Activated naive CD8-positive, alpha-beta T cell treated with anti-CD3 and anti-CD28 coated beads, Interleukin-2, amount 10 ng/mL, durations not matched to agents 7 days and 5 days (primary cell): ENCODE data around the gene ERCC6L. TPM values are rescaled to one million over a fixed set of nuclear protein-coding genes. Genes with fewer than 3 reads are reported as not detected.
A peak's percentile ranks its signal among the peaks of the same experiment; 100 is the strongest.

Experiments
- ATAC-seq: fragments of 150-1000 bp; cut with Tn5 transposase; one replicate; pipeline ENCODE4 v1.10.0; 2021; ENCODE audit warnings: low read depth, moderate library complexity
- POLR2A ChIA-PET: fragments of 350-600 bp; sonication (Branson Sonifier 250); formaldehyde crosslinking; loops from one replicate; lab custom pipeline; 2021; ENCODE audit warnings: antibody characterized with exemption; lab: Charles Lee
- DNase-seq: peaks from one replicate; pipeline ENCODE4 v3.0.0; 2021
- H3K27ac Mint-ChIP-seq: one replicate; pipeline ENCODE4 v1.8.0; 2022; ENCODE audit warnings: mild to moderate bottlenecking, mixed read lengths
- H3K27me3 Mint-ChIP-seq: one replicate; pipeline ENCODE4 v1.8.0; 2022; ENCODE audit warnings: mild to moderate bottlenecking, moderate library complexity, mixed read lengths
- H3K36me3 Mint-ChIP-seq: one replicate; pipeline ENCODE4 v1.8.0; 2021; ENCODE audit warnings: mild to moderate bottlenecking, mixed read lengths
- H3K4me1 Mint-ChIP-seq: one replicate; pipeline ENCODE4 v1.8.0; 2021; ENCODE audit warnings: mixed read lengths
- H3K4me3 Mint-ChIP-seq: one replicate; pipeline ENCODE4 v1.8.0; 2022; ENCODE audit warnings: mild to moderate bottlenecking, moderate library complexity, mixed read lengths
- H3K9me3 Mint-ChIP-seq: one replicate; pipeline ENCODE4 v1.8.0; 2021; ENCODE audit warnings: mixed read lengths
- total RNA-seq, 2 experiments: library from RNA; stranded (reverse); gene quantifications; one replicate each; pipeline ENCODE4 v1.2.3, GENCODE V29; 2021

ERCC6L gene, protein sequence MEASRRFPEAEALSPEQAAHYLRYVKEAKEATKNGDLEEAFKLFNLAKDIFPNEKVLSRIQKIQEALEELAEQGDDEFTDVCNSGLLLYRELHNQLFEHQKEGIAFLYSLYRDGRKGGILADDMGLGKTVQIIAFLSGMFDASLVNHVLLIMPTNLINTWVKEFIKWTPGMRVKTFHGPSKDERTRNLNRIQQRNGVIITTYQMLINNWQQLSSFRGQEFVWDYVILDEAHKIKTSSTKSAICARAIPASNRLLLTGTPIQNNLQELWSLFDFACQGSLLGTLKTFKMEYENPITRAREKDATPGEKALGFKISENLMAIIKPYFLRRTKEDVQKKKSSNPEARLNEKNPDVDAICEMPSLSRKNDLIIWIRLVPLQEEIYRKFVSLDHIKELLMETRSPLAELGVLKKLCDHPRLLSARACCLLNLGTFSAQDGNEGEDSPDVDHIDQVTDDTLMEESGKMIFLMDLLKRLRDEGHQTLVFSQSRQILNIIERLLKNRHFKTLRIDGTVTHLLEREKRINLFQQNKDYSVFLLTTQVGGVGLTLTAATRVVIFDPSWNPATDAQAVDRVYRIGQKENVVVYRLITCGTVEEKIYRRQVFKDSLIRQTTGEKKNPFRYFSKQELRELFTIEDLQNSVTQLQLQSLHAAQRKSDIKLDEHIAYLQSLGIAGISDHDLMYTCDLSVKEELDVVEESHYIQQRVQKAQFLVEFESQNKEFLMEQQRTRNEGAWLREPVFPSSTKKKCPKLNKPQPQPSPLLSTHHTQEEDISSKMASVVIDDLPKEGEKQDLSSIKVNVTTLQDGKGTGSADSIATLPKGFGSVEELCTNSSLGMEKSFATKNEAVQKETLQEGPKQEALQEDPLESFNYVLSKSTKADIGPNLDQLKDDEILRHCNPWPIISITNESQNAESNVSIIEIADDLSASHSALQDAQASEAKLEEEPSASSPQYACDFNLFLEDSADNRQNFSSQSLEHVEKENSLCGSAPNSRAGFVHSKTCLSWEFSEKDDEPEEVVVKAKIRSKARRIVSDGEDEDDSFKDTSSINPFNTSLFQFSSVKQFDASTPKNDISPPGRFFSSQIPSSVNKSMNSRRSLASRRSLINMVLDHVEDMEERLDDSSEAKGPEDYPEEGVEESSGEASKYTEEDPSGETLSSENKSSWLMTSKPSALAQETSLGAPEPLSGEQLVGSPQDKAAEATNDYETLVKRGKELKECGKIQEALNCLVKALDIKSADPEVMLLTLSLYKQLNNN
- total RNA-seq: 1 to 10 TPM; 7.9 to 8.2 TPM

DNA sequence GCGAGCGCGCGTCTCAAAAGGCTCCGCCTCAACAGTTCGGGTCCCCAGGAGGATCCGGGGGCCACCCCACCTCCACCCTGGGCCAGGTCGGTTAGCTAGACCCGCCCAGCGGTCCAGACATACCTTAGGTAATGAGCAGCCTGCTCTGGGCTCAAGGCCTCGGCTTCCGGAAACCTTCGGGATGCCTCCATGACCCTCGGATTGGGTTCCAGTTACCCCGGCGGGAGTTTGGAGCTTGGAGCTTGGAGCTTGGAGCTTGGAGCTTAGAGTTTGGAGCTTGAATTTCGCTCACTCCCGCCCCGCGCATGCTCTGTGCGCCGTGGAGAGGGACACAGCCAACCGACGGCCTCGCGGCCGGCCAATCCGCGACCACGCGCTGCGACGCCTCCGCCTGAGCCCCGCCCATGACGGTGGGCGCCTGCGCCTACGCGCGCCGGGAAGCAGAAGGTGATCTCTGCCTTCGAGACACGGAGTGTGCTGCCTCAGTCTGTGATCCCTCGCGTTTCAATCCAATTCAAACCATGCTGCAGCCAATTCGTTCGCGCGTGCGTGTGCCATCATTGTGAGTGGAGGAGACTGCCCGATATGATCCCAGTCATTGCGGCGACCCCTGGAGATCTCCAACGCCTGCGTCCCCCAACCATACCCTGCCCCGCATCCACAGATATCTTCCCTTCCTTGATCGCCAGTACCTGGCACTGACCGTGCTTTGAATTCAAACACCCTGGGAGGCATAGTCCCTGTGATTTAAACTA, at the start of gene ERCC6L:
ERCC6L (minus strand) TSS at position 307 of the 755 bp plus-strand sequence; CDS start at position 191, 116 bp downstream.
- Mint-ChIP-seq H3K4me1 (peaks cover 13% of the 10 kb centered on the region), H3K9me3 (no peaks in the 10 kb centered on the region), H3K36me3 (peaks cover 9% of the 10 kb centered on the region), H3K4me3 (peak within 1 kb of the TSS; percentile 87), H3K27me3 (no peaks in the 10 kb centered on the region), H3K27ac (peak within 1 kb of the TSS; percentile 64)
- peak; percentile 99 for ATAC-seq
- POLR2A ChIA-PET: interaction anchor here (0.7 to 1.5 kb wide), 6 partner anchors 30 to 333 kb away, joined by 3 to 16 read pairs (median 4); partner anchors contain the start of genes PIN4 and RPS4X
- DNase-seq: peak; percentile 87

DNA sequence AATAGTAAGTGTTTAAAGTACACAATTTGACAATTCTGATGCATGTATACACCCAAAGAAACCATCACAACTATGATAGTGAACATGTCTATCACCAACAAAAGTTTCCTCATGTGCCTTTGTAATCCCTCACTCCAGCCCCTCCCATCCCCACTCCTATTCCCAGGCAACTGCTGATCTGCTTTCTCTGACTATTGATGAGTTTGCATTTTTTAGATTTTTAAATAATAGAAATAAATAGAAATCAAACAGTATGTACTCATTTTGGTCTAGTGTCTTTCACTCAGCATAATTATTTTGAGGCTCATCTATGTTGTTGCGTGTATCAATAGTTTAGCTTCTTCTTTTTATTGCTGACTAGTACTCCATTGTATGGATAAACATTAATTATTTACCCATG, 43.5 kb upstream of the ERCC6L start:
- ATAC-seq (no peak), DNase-seq (no peak)
- H3K4me3 Mint-ChIP-seq: no peak overlapping the region
- H3K9me3 Mint-ChIP-seq: no peaks in the 10 kb centered on the region
- POLR2A ChIA-PET: no interaction called here
- H3K36me3 Mint-ChIP-seq: no peaks in the 10 kb centered on the region
- no peak overlapping the region for H3K27ac Mint-ChIP-seq
- H3K27me3 Mint-ChIP-seq: peaks cover 7% of the 10 kb centered on the region
- H3K4me1 Mint-ChIP-seq: peaks cover 4% of the 10 kb centered on the region

DNA sequence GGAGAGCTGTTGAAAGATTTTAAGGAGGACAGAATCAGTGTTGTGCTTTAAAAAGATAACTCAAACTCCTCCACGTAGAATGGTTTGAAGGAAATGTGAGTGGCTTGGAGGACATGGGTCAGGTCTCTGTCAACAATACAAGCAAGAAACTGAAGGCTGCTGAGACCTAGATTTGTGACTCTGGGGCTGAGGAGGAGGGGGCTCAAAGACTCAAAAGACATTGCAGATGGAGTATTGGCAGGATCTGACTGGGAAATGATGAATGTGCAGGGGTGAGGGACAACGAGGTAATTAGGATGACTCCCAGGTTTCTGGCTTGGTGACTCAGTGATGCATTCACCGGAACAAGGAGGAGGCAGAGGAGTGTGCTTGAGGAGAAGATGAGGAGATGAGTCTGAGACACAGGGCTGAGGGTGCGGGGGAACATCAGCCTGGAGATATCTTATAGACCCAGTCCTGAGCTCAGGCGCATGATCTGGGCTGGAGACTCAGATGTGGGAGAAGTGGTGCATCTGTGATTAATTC, 41.6 kb upstream of the ERCC6L start:
- Mint-ChIP-seq H3K27me3 (peaks cover 7% of the 10 kb centered on the region), H3K9me3 (no peaks in the 10 kb centered on the region), H3K27ac (no peak overlapping the region), H3K4me1 (peaks cover 7% of the 10 kb centered on the region), H3K4me3 (no peak overlapping the region), H3K36me3 (peaks cover 4% of the 10 kb centered on the region)
- POLR2A ChIA-PET: no interaction called here
- ATAC-seq (no peak), DNase-seq (no peak)

DNA sequence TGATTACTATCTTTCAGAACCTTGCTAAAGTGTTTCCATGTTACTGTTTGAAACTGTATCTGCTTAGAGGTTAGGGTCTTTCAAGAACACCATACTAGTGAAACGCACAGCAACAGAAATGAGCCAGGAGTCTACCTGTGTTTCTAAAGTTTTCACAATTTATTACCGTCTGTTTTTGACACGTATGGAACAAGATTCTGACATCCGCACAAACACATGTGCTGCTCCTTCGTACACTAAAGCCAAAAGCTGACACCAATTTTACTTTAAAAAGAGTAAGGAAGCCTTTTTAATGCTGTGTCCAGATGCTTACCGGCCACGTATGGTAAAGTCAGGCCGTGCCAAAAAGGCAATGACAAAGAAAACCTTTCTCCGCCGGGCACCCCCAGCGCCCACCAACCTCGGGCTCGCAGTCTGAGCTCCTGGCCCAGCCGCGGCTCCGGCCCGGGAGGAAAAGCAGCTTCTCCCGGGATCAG, 37.7 kb upstream of the ERCC6L start:
- ATAC-seq (no peak), DNase-seq (no peak)
- Mint-ChIP-seq H3K9me3 (no peaks in the 10 kb centered on the region), H3K4me1 (peaks cover 31% of the 10 kb centered on the region), H3K27me3 (peaks cover 3% of the 10 kb centered on the region), H3K4me3 (peak overlapping the region; percentile 82), H3K27ac (peak overlapping the region; percentile 89), H3K36me3 (peaks cover 26% of the 10 kb centered on the region)
- POLR2A ChIA-PET: interaction anchor here (1.0 to 2.1 kb wide), 8 partner anchors 23 to 1987 kb away, joined by 3 to 16 read pairs (median 4); partner anchors contain the start of genes ERCC6L, HDAC8, KIF4A and PDZD11

DNA sequence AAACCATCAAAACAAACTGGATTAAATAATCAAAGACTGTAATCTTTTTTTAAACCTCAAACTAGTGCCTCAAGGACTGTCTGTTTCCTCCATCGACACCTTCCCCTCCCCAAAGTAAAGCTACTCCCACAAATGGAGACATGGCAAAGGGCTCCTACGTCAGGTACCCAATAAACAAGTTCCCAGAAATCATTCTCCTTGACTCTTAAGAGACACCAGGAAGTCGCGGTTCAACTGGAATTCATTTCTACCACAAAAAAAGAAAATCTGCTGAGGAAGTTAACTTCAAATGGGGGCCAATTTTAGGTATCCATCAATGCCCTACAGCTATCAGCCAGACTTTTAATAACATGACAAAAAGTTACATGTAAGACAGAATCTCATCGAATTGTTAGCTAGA, 35.7 kb upstream of the ERCC6L start:
- peaks cover 29% of the 10 kb centered on the region for H3K36me3 Mint-ChIP-seq
- no peaks in the 10 kb centered on the region for H3K9me3 Mint-ChIP-seq
- H3K27ac Mint-ChIP-seq: peak overlapping the region; percentile 62
- ATAC-seq: no peak
- POLR2A ChIA-PET: no interaction called here
- H3K4me3 Mint-ChIP-seq: peak overlapping the region; percentile 82
- H3K27me3 Mint-ChIP-seq: no peaks in the 10 kb centered on the region
- H3K4me1 Mint-ChIP-seq: peaks cover 35% of the 10 kb centered on the region
- DNase-seq: no peak

DNA sequence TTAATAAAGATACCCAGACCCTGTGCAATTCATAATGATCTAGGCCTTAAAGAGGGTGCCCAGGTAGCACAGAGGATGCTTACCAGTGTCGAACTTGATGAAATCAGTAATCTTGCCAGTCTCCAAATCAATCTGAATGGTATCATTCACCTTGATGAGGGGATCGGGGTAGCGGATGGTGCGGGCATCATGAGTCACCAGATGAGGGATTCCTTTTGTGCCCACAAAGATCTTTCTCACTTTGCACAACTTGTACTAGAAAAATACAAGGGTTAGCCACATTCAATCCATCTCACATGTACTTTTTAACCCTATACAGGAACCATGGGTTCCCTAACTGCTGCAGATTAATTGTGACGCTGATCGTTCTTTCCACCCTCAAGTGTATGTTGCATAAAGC, 34.9 kb upstream of the ERCC6L start:
- H3K27me3 Mint-ChIP-seq: no peaks in the 10 kb centered on the region
- peaks cover 29% of the 10 kb centered on the region for H3K36me3 Mint-ChIP-seq
- H3K9me3 Mint-ChIP-seq: no peaks in the 10 kb centered on the region
- peak overlapping the region; percentile 82 for H3K4me3 Mint-ChIP-seq
- POLR2A ChIA-PET: no interaction called here
- no peak overlapping the region for H3K27ac Mint-ChIP-seq
- DNase-seq (no peak), ATAC-seq (no peak)
- H3K4me1 Mint-ChIP-seq: peaks cover 35% of the 10 kb centered on the region

DNA sequence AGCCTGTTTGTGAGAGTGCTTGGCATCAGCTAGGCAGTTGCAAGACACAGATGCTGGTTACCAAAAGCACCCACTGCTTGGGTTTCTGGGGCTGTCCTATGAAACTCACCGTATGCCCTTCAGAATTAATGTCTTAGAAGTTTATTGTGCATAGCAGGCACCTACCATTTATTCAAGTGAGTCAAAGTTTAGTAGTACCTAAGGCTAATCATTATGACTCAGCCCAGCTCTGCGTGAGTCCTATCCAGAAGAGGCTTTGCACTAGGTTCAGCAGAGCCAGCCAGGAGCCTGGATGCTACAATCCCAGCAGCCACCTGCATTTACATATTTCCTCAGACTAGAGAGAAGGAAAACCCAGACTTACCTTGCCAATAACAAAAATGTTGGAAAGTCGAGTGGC, 34.0 kb upstream of the ERCC6L start:
- no peak overlapping the region for H3K27ac Mint-ChIP-seq
- DNase-seq (no peak), ATAC-seq (no peak)
- H3K4me1 Mint-ChIP-seq: peaks cover 34% of the 10 kb centered on the region
- no peak overlapping the region for H3K4me3 Mint-ChIP-seq
- POLR2A ChIA-PET: no interaction called here
- H3K27me3 Mint-ChIP-seq: no peaks in the 10 kb centered on the region
- no peaks in the 10 kb centered on the region for H3K9me3 Mint-ChIP-seq
- H3K36me3 Mint-ChIP-seq: peaks cover 30% of the 10 kb centered on the region

DNA sequence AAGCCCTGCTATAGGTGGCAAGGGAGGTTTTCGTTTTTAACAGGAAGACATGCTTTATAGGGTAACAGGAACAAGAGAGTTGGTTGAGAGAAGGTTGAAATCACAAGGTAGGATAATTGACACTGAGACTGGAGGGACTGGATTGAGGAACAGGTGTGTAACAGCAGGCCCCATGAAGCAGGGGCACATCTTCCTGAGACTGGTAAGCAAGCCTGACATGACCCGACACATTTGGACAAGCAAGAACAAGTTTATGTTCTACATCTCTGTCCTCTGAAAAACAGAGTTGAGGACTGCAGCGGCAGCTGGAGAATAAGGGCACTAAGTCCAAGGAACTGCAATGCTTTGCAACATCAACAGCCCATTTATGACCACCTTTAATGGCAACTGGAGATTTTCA, 33.0 kb upstream of the ERCC6L start:
- peaks cover 33% of the 10 kb centered on the region for H3K4me1 Mint-ChIP-seq
- no peak for DNase-seq
- H3K9me3 Mint-ChIP-seq: no peaks in the 10 kb centered on the region
- peaks cover 33% of the 10 kb centered on the region for H3K36me3 Mint-ChIP-seq
- H3K4me3 Mint-ChIP-seq: peak overlapping the region; percentile 23
- H3K27me3 Mint-ChIP-seq: no peaks in the 10 kb centered on the region
- POLR2A ChIA-PET: no interaction called here
- H3K27ac Mint-ChIP-seq: peak overlapping the region; percentile 76
- no peak for ATAC-seq

DNA sequence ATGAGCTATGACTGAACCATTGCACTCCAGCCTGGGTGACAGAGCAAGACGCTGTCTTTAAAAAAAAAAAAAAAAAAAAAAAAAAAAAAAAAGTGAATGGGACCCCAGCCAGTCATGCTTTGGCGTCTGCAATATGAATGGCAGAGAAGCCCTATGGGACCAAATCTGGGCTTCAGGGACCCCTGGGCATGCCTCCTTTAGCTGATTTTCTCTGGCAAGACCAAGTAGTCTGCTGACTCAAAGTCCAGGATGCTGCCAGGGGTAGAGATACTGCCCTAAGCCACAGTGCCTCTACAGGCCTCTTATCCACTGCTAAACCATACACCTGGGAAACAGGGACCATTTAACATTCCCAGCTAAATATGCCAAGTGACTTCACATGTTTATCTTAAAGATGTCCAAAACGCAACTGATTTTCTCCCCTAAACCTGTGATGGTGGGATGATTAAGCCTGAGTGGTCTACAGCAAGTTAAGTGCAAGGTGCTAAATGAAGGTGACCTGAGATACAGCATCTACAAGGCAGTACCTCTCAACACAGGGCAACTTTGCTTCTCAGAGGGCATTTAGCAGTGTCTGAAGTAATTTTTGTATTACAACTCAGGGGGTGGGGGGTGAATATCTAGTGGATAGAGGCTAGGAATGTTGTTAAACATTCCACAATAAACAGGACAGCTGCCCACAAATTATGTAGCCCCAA, 32.4 kb upstream of the ERCC6L start:
- ATAC-seq: no peak
- Mint-ChIP-seq H3K36me3 (peaks cover 33% of the 10 kb centered on the region), H3K4me1 (peaks cover 33% of the 10 kb centered on the region), H3K27me3 (no peaks in the 10 kb centered on the region), H3K27ac (peak overlapping the region; percentile 76), H3K4me3 (no peak overlapping the region), H3K9me3 (no peaks in the 10 kb centered on the region)
- POLR2A ChIA-PET: no interaction called here
- no peak for DNase-seq

DNA sequence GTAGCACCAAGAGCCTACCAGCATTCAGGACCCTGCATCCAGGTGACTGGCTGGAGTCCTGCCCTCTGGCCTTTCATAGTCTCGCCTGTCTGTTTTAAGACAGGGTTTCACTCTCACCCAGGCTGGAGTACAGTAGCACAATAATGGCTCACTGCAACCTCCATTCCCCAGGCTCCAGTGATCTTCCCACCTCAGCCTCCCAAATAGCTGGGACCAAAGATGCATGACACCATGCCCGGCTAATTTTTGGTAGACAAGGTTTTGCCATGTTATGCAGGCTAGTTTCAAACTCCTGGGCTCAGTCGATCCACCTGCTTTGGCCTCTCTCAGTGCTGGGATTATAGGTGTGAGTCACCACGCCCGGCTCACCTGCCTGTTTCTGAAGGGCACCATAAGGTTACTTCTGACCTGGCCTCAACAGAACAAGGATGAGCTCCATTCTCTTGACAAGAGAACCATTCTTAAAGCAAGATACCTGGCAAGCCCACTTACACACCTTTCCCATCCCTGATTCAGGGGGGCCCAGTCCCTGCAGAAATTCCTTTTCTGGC, 31.6 kb upstream of the ERCC6L start:
- POLR2A ChIA-PET: interaction anchor here (0.6 kb wide), 1 partner anchor 8 kb away, joined by 3 read pairs; no protein-coding TSS in a partner anchor
- ATAC-seq (no peak), DNase-seq (no peak)
- H3K27me3 Mint-ChIP-seq: no peaks in the 10 kb centered on the region
- H3K9me3 Mint-ChIP-seq: no peaks in the 10 kb centered on the region
- H3K4me3 Mint-ChIP-seq: no peak overlapping the region
- H3K36me3 Mint-ChIP-seq: peaks cover 29% of the 10 kb centered on the region
- peak overlapping the region; percentile 69 for H3K27ac Mint-ChIP-seq
- peaks cover 30% of the 10 kb centered on the region for H3K4me1 Mint-ChIP-seq

DNA sequence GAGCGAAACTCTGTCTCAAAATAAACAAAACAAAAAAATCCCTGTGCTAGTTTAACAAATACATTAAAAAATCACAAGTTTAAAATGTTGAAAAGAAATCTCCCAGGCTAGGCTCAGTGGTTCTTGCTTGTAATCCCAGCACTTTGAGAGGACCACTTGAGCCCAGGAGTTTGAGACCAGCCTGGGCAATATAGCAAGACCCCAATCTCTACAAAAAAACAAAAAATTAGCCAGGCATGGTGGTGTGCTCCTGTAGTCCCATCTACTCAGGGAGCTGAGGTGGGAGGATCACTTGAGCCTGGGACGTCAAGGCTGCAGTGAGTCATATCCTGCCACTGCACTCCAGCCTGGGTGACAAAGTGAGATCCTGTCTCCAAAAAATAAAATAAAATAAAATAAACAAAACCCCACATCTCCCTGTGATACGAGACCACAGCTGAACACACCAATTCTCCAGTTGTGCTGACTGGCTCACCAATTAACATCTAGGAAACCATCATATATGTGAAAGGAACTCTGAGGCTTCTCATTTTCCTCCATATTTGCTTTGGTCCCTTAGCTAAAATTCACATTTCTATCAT, 30.9 kb upstream of the ERCC6L start:
- POLR2A ChIA-PET: interaction anchor here (0.6 to 1.5 kb wide), 2 partner anchors 9 to 31 kb away, joined by 3 read pairs; partner anchors contain the start of gene ERCC6L
- no peaks in the 10 kb centered on the region for H3K9me3 Mint-ChIP-seq
- H3K27me3 Mint-ChIP-seq: no peaks in the 10 kb centered on the region
- H3K27ac Mint-ChIP-seq: peak overlapping the region; percentile 65
- H3K4me1 Mint-ChIP-seq: peaks cover 26% of the 10 kb centered on the region
- ATAC-seq: peak; percentile 73
- H3K36me3 Mint-ChIP-seq: peaks cover 23% of the 10 kb centered on the region
- H3K4me3 Mint-ChIP-seq: no peak overlapping the region
- no peak for DNase-seq
